HG02588 (cell line): ENCODE measurements around the gene PLXNB3.
"Not testable (repeated sequence)": the region's sequence is repeated elsewhere in the genome, so short reads cannot be mapped to it uniquely, and the experiment has no call there.

Source experiments
- ATAC-seq: cut with Tn5 transposase; IDR thresholded peaks from one replicate; pipeline ENCODE4 v1.9.1; 2021; ENCODE audit warnings: mild to moderate bottlenecking, moderate library complexity; ENCODE audit not compliant: unreplicated experiment

PLXNB3 gene

DNA sequence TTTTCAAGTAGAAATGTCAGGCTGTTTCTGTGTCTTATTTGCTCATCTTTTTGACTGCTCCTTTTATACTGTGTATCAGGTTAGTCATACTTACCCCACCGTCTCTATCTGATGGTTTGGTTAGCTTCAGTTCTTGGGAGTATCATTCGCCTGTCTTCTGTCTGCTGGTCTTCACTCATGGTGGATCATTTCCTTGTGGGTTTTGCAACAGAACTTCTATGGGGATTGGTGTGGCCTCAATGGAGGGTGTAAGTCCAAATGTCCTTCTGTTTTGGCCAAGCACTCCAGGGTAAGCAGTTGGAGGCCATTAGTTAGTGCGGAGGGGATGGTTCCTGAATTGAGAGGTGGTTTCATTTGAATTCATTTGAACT is 32.2 kb upstream of the PLXNB3 start:
- no peak for ATAC-seq

- ATAC-seq, result no peak
Measured at GRCh38 chrX:153732401-153732800, 31.6 kb upstream of the PLXNB3 start.

DNA sequence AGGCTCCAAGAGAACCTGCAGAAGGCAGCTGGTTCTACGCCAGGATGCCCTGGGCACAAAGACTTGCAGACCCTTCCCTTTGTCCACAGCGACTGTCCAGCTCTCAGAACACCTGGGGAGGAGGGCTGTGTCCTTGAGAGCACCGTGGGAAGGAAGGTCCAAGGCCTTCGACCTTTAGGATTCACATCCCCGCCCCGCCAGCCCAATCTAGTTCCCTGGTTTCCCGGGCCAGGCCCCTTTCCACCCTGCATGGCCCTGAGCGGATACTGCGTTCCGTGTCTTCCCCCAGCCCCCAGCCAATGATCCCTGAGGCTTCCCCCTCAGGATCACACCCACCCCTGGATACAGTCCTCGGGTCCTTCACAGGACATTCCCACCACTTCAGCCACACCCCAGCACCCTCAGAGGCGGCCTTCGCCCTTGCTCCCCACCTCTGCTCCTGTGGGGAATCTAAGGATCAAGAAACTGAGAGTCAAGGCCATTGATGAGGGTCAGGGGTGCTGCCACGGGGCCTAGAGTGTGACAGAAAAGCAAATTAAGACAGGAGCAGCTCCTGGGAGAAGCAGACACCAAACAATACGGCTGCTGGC is 30.3 kb upstream of the PLXNB3 start:
- no peak for ATAC-seq

- no peak for ATAC-seq
Measured at GRCh38 chrX:153734871-153735270, 29.2 kb upstream of the PLXNB3 start.

DNA sequence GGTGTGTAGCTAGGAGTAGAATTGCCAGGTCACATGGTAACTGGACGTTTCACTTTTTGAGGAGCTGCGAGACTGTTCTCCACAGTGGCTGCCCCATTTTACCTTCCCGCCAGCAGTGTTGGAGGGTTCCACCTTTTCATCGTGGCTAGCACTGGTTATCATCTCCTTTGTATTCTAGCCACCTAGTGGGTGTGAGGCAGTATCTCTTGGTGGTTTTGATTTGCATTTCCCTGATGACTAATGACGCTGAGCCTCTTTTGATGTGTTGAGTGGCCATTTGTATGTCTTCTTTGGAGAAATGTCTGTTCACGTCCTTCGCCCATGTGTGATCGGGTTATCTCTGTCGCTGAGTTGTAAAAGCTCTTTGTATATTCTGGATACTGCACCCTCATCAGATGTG is 28.8 kb upstream of the PLXNB3 start:
- ATAC-seq, result no peak

DNA sequence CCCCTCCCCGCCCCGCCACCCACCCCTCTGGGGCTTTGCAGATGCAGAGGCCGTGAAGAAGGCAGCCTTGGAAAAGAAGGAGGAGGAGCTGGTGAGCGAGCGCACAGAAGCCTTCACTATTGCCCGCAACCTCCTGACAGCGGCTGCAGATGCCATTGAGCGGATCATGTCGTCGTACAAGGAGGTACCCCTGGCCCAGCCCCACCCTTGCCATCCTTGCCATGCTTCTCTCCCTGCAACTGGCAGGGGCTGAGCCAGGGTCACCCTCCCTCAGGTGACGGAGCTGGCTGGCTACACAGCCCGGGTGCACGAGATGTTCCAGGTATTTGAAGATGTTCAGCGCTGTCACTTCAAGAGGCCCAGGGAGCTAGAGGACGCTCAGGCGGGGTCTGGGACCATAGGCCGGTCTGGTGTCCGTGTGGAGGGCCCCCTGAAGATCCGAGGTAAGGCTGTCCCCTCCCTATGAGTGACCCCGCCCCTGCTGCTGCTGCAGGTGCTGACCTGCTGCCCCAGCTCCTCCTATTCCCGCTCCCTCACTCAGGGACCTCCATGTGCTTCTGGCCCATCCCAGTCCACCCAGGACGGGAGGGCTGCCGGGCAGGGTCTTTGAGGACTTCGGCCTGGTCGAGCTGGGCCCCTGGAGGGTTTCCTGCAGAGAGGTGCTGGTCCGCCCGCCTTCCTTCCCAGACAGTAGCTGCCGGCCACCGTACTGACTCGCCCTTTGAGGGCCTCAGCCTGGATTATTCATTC is 27.8 kb upstream of the PLXNB3 start:
- ATAC-seq, result no peak

DNA sequence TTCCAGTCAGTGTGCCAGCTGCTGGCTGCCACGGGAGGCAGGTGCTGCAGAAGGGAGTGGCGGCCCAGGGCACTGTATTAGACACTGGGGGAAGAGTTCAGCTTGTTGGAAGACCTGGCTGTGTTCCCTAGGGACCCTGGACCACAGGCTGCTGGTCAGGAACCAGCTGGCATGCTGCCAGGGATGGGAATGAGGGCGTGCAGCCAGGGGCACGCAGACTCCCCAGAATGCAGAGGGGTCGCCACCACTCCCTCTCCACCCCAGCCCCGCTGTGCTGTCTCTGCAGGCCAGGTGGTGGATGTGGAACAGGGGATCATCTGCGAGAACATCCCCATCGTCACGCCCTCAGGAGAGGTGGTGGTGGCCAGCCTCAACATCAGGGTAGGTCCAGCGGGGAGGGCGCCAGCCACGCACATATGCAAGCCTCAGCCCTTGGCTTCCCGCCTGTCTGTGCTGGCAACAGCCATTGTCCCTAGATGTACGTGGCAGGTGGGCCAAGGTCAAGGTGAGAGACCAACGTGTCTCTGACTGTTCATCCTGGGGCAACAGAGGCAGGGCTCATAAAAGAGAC is 27.1 kb upstream of the PLXNB3 start:
- ATAC-seq, result no peak

DNA sequence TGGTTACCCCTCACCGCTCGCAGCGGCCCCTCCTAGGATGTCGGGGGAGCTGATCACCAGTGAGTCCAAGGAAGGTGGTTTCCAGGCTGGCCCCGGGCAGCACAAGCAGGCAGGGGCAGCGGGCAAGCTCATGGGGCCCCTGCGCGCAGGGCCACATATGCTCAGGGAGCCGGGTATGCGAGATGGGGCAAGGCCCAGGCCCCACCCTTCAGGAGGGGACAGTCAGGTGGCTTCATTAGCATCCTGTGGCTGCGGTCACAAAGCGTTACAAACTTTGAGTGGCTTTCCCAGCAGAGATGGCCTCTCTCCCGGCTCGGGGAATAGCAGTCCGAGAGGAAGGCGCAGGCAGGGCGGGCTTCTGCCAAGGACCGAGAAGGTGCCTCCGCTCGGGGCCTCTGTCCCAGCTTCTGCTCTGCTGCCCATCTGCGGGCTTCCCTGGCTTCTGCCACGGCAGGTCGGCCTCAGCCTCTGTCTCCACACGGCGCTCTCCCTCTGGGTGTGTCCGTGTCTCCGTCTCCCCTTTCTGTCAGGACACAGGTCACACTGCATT is 25.9 kb upstream of the PLXNB3 start:
- ATAC-seq, result no peak

GRCh38 chrX:153739754-153740486 is 24.1 kb upstream of the PLXNB3 start:
- no peak for ATAC-seq

DNA sequence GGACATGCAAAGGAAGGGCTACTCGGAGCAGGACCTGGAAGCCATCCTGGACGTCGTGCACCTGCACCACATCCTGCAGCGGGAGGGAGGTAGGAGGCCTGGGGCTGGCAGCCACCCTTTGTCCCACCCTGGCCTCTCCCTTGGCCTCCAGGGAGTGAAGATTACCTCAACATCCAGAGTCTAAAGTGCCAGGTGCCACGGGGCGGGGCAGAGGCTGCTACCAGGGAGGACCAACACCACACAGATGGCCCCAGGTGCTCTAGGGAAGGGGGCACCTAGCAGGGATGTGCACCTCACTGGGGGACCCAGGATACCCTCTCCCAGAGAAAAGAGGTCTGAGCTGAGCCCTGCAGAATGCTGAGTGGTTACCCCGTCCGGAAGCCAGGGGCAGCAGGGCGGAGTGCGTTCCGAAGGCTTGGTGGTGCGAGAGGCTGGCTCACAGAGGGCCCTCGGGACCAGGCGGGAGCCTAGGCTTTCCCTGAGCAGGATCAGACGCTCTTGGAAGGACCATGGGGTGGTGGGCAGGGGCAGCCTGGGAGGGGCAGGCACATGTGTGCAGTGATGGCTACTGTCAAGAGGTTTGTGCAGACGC is 23.3 kb upstream of the PLXNB3 start:
- ATAC-seq, result no peak

DNA sequence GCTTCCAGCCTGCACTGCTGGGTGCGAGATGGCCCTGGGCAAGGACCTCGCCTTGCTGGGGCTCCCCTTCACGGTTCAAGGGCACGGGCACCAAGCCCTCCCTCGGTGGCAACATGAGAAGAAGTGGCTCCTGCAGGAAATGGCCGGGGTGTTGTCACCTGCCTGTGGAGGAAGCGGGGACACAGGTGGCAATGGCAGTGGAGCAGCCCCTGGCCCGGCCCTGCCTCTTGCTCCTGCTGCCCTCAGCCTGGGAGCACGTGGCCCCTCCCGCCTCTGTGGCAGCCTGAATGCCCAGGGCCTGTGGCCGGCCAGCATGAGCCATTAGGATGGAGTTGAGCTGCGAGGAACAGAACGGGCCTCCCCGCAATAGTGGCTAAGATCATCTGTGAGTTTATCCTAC is 22.6 kb upstream of the PLXNB3 start:
- no peak for ATAC-seq

- ATAC-seq, result not testable (repeated sequence)
Measured at GRCh38 chrX:153742111-153742510, 21.9 kb upstream of the PLXNB3 start.

DNA sequence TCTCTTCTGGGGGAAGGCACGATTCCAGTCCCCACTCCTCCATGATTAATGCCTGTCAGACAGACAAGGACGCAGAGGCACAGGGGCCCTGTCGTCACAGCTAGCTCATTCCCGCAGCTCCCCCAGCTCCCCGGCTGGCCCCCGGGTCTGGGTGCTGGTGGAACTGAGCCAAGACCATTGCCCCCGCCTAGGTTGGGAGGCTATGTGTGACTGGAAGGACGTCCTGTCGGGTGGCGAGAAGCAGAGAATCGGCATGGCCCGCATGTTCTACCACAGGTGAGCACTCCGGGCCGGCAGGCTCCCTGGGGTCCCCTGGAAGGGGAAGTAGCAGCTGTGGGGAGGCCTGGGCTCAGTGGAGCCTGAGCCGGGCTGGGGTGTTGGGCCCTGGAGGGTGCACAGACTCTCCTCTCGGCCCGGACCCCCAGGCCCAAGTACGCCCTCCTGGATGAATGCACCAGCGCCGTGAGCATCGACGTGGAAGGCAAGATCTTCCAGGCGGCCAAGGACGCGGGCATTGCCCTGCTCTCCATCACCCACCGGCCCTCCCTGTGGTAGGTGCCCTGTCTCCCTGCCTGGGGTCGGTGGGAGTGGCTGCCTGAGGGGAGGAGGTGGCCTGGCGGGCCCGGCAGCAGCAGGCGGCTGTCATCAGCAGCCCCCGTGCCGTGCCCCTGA is 21.1 kb upstream of the PLXNB3 start:
- not testable (repeated sequence) for ATAC-seq

DNA sequence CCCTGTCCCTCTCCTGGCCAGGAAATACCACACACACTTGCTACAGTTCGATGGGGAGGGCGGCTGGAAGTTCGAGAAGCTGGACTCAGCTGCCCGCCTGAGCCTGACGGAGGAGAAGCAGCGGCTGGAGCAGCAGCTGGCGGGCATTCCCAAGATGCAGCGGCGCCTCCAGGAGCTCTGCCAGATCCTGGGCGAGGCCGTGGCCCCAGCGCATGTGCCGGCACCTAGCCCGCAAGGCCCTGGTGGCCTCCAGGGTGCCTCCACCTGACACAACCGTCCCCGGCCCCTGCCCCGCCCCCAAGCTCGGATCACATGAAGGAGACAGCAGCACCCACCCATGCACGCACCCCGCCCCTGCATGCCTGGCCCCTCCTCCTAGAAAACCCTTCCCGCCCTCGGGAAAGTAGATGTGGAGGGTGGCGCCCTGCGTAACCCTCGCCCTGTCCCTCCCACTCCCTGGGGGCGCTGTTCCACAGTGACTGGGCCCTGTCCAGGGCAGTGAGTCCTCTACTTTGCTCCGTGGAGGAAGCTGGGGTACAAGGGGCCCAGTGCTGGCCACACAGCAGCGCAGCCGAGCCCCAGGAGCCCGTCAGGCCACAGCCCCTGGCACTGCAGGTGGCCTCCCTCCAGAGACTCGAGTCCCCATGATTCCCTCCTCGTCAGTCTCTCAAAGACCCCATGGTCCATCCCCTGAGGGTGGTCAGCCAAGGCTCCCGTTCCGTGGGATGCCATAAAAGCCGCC is 20.4 kb upstream of the PLXNB3 start:
- ATAC-seq, result not testable (repeated sequence)

- ATAC-seq, result no peak
Measured at GRCh38 chrX:153744210-153745066, 19.6 kb upstream of the PLXNB3 start.

DNA sequence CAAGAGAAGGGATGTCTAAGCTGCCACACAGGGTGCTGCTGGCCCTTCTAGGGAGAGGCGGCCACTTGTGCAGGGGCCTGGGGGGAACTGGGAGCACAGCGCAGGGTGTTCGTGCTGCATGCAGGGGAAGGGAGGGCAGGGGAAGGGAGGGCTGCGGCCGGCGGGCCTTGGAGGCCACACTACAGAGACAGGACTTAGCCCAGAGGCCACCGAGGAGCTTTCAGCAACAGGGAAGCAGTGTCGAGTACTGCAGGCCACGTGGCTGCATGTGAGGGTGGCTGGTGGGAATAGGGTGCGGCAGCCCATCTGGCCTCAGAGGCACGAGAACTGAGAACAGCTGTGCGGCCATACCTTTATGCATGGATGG is 19.0 kb upstream of the PLXNB3 start:
- not testable (repeated sequence) for ATAC-seq

GRCh38 chrX:153746359-153746758 is 17.7 kb upstream of the PLXNB3 start:
- ATAC-seq, result no peak

- not testable (repeated sequence) for ATAC-seq
Measured at GRCh38 chrX:153746991-153747390, 17.1 kb upstream of the PLXNB3 start.

- not testable (repeated sequence) for ATAC-seq
Measured at GRCh38 chrX:153749017-153749416, 15.0 kb upstream of the PLXNB3 start.
